Measurements from ENCODE around the gene CCDC141. TPM values are rescaled to one million over a fixed set of nuclear protein-coding genes. Genes with fewer than 3 reads are reported as not detected.
A peak's percentile ranks its signal among the peaks of the same experiment; 100 is the strongest.

Gene CCDC141
- polyA plus RNA-seq, 3 donors, result 0.12 to 0.83 (median 0.41) TPM

- DNase-seq (ENCODE audit: low read depth in 3 of 3, low spot score in 2 of 3), result peak; percentile 50 to 58 (median 58)
Measured at GRCh38 chr2:178914259-178914849, 135.6 kb downstream of the CCDC141 start.

GRCh38 chr2:178913049-178913441 lies 136.9 kb downstream of the CCDC141 start:
- no peak for DNase-seq (ENCODE audit: low read depth in 3 of 3, low spot score in 2 of 3)

- DNase-seq (ENCODE audit: low read depth in 3 of 3, low spot score in 2 of 3), result no peak
Measured at GRCh38 chr2:178912416-178913048, 137.4 kb downstream of the CCDC141 start.

- DNase-seq (ENCODE audit: low read depth in 3 of 3, low spot score in 2 of 3), result no peak
Measured at GRCh38 chr2:178911039-178911438, 138.9 kb downstream of the CCDC141 start.

- DNase-seq (ENCODE audit: low read depth in 3 of 3, low spot score in 2 of 3), result no peak
Measured at GRCh38 chr2:178910005-178910404, 139.9 kb downstream of the CCDC141 start.

GRCh38 chr2:178909507-178909906 lies 140.4 kb downstream of the CCDC141 start:
- DNase-seq (ENCODE audit: low read depth in 3 of 3, low spot score in 2 of 3), result no peak

GRCh38 chr2:178908810-178909209 lies 141.1 kb downstream of the CCDC141 start:
- DNase-seq (ENCODE audit: low read depth in 3 of 3, low spot score in 2 of 3), result no peak

- DNase-seq (ENCODE audit: low read depth in 3 of 3, low spot score in 2 of 3), result no peak
Measured at GRCh38 chr2:178905261-178905660, 144.7 kb downstream of the CCDC141 start.

GRCh38 chr2:178899656-178900055 lies 150.3 kb downstream of the CCDC141 start:
- DNase-seq (ENCODE audit: low read depth in 3 of 3, low spot score in 2 of 3), result no peak

GRCh38 chr2:178895872-178896271 lies 154.1 kb downstream of the CCDC141 start:
- no peak for DNase-seq (ENCODE audit: low read depth in 3 of 3, low spot score in 2 of 3)

GRCh38 chr2:178895171-178895570 lies 154.8 kb downstream of the CCDC141 start:
- DNase-seq (ENCODE audit: low read depth in 3 of 3, low spot score in 2 of 3), result no peak

GRCh38 chr2:178892751-178893625 lies 156.9 kb downstream of the CCDC141 start:
- no peak for DNase-seq (ENCODE audit: low read depth in 3 of 3, low spot score in 2 of 3)

GRCh38 chr2:178891959-178892485 lies 157.9 kb downstream of the CCDC141 start:
- no peak for DNase-seq (ENCODE audit: low read depth in 3 of 3, low spot score in 2 of 3)

- DNase-seq (ENCODE audit: low read depth in 3 of 3, low spot score in 2 of 3), result peak; percentile 54 to 74 (median 56)
Measured at GRCh38 chr2:178891265-178891958, 158.5 kb downstream of the CCDC141 start.

- no peak for DNase-seq (ENCODE audit: low read depth in 3 of 3, low spot score in 2 of 3)
Measured at GRCh38 chr2:178886006-178886405, 163.9 kb downstream of the CCDC141 start.

GRCh38 chr2:178884440-178884839 lies 165.5 kb downstream of the CCDC141 start:
- DNase-seq (ENCODE audit: low read depth in 3 of 3, low spot score in 2 of 3), result no peak

GRCh38 chr2:178882666-178883440 lies 167.1 kb downstream of the CCDC141 start:
- no peak for DNase-seq (ENCODE audit: low read depth in 3 of 3, low spot score in 2 of 3)

- no peak for DNase-seq (ENCODE audit: low read depth in 3 of 3, low spot score in 2 of 3)
Measured at GRCh38 chr2:178881075-178881474, 168.9 kb downstream of the CCDC141 start.

GRCh38 chr2:178880257-178880656 lies 169.7 kb downstream of the CCDC141 start:
- DNase-seq (ENCODE audit: low read depth in 3 of 3, low spot score in 2 of 3), result no peak

- no peak for DNase-seq (ENCODE audit: low read depth in 3 of 3, low spot score in 2 of 3)
Measured at GRCh38 chr2:178877874-178878273, 172.1 kb downstream of the CCDC141 start.
